Epithelial cell of esophagus (primary cell): ENCODE results near the gene CAMK1G.

Experiments used
- DNase-seq: peaks from one replicate; pipeline ENCODE4 v3.0.0; 2010; ENCODE audit warnings: low read depth
- H3K4me3 ChIP-seq: 2 replicates; pipeline ENCODE4 v1.5.1; 2011; ENCODE audit warnings: mild to moderate bottlenecking, low read length, control low read depth
- TF ChIP-seq, protein P1 (sequence below): IDR thresholded peaks from 2 replicates; pipeline ENCODE4 v1.5.1; 2011; ENCODE audit warnings: low read depth, mild to moderate bottlenecking, low read length, control low read depth, inconsistent platforms; ENCODE audit not compliant: insufficient read depth; ENCODE audit errors: missing control alignments

CAMK1G gene

DNA sequence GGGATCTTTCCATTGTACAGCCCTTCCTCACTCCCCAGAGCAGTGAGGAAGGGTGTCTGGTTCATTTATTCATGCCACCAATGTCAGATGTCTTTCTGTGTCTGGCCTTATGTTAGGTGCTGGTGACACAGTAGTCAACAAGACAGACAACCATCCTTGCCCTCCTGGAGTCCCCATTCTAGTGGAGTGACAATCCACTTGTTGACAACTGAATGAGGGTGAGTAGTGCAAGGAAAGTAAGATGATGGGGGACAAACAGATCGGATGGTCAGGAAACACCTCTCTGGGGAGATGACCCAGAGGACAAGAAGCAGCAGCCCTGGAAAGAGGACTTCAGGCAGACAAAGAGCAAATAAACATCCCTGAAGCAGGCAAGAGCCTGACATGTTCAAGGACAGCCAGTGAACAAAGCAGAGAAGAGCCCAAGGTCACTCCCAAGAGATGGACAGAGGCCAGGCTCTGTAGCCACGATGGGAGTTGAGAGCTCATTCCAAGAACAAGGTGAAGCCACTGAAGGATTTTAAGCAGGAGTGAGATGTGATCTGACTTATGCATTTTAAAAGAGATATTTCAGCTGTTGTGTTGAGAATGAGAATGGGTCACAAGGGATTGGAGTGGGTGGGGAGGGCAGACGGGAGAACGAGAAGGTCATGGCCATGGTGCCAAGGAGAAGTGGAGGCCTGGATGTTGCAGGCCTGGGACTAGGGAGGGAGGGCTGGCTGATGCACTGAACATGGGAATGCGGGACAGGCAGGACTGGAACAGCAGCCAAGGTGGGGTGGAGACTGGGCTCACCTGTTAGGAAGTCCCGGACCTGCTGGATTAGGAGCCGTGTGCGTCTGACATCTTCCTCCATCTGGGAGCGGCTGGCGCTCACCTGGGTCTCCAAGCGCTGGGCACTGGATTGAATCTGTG, 38.5 kb downstream of the CAMK1G start:
- no peak overlapping the region for H3K4me3 ChIP-seq
- TF ChIP-seq, protein P1, sequence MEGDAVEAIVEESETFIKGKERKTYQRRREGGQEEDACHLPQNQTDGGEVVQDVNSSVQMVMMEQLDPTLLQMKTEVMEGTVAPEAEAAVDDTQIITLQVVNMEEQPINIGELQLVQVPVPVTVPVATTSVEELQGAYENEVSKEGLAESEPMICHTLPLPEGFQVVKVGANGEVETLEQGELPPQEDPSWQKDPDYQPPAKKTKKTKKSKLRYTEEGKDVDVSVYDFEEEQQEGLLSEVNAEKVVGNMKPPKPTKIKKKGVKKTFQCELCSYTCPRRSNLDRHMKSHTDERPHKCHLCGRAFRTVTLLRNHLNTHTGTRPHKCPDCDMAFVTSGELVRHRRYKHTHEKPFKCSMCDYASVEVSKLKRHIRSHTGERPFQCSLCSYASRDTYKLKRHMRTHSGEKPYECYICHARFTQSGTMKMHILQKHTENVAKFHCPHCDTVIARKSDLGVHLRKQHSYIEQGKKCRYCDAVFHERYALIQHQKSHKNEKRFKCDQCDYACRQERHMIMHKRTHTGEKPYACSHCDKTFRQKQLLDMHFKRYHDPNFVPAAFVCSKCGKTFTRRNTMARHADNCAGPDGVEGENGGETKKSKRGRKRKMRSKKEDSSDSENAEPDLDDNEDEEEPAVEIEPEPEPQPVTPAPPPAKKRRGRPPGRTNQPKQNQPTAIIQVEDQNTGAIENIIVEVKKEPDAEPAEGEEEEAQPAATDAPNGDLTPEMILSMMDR = no peak
- DNase-seq = no peak

DNA sequence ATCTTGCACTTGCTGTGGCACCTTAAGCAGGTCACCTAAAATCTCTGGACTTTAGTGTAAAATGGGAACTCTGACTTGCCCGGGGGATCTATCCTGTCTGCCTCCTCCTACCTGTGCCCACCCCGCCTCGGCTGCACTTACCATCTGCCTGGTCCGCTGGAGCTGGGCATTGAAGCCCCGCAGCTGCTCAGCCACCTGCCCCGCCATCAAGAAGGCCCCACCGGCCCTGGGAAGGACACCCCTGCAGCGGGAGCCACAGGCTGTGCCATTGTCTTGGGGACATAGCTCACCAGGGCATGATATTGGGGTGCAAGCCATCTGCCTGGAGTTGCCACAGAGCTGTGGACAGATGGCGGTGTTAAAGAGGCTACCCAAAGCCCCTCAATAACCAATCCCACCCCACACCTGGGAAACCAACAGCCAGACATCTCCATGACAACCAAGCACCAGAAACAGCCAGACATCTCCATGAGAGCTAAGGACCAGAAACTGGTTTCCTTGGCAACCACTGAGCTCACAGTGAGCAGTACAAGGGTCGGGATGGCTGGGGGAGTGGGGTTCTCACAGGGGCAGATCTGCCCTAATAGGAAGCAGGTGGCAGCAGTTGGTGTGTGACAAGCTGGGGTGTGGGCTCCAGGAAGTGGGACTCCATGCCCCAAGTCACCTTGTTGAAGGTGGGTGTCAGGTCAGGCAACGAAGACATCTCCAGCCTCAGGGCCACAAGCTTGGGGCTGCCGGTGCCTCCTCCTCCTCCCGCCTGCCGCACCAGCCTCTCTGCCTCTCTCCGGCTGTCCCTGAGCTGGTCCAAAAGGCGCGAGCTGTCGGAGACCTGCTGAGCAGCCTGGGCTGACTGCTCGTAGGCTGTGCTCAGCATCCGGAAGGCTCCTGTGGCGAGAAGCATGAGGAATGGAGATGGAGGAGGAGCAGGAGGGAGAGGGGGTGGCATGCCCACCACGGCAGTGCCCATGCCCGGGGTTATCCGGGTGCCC, 39.6 kb downstream of the CAMK1G start:
- DNase-seq = no peak
- H3K4me3 ChIP-seq = no peak overlapping the region
- TF ChIP-seq, protein P1 = no peak

DNA sequence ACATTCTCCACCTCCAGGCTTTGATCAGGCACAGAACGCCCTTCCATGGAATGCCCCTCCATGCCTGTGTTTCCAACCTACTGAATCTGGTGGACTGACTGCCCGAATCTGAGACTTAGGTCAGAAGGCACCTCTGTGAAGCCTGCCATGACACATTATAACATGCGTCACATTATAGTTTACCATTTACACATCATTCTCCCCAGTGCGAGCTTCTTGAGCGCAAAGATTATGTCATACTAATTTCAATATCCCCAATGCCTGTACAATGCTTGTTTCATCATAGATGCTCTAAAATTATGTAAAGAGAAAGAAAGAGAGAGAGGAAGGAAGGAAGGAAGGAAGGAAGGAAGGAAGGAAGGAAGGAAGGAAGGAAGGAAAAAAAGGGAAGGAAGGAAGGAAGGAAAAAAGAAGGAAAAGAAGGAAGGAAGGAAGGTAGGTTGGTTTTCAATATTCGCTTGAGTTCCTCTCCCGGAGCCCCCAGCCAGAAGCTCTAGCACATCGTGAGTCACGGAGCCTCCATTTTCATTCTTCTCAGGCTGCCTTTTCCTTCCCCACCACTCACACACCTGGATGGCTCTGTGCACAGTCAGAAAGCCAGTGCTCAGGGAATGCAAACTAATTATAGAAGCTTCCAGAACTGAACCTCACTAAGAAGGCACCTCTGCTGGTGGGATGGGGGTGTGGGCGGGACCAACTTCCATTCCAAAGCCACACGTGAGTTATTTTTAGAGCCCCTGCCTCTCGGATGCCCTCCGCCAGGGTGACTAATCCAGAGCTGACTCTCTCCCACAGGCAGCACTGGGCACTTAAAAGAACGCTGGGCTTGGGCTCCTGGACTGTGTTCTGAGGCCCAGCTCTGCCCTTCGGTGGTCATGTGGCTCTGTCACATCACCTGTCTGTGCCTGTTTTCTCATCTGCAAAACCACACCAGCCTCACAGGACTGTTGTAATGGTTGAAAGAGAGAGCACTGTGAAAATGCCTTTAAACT, 41.3 kb downstream of the CAMK1G start:
- TF ChIP-seq, protein P1 = no peak
- H3K4me3 ChIP-seq = no peak overlapping the region
- no peak for DNase-seq

DNA sequence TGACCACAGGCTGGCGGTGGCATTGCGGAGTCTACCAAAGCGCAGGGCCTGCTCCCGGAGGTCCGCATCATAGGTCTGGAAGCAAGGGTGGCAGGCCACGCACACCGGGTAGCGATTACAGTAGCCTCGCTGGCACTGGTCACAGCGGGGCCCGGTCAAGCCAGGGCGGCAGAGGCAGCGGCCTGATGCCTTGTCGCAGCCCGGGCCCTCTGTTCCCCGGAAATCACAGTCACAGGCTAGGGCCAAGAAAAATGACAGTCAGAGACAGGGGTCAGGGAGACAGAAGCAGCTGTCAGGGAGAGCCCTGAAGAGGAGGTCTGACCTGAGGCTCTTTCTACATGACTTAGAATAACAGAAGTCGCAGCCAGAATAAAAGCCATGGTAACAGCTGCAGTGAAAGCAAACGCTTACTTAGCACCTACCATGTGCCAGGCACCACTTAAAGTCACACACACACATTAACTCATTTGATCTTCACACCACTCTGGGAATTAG, 42.3 kb downstream of the CAMK1G start:
- no peak overlapping the region for H3K4me3 ChIP-seq
- TF ChIP-seq, protein P1 = no peak
- DNase-seq = no peak

DNA sequence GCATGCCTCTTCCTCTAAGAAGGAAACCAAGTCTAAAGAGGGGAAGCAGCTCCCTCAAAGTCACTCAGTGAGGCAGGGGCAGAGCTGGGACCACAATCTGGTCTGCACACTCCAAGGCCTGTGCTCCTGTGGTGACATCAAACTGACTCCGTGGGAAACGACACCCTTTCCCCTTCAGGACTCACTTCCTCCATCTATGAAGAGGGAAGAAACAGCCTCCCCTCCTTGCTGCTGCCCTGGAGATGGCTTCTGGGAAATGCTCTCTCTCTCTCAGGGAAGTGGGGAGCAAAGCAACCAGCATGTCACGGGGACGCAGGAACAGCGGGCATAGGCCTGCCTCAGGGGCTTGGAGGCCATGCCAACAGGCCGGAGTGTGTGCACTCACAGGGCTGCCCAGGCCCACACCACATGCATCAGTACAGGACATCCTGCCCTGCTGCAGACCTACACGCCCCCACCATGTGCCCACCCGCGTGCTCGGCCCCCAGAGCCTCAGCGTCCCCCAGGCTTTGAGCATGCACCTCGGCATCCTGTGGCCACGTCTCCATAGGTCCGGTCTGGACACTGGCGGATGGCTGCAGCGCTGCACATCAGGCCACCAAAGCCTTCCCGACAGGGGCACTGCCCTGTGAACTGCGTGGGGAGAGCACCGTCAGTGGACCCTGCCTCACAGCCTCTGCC, 43.0 kb downstream of the CAMK1G start:
- DNase-seq = no peak
- H3K4me3 ChIP-seq = no peak overlapping the region
- TF ChIP-seq, protein P1 = no peak
